Neutrophil (primary cell): ENCODE results near the gene AKAP3.

Source experiments
- H3K27ac ChIP-seq: fragments of 200-600 bp; sonication (generic); 2 replicates; pipeline ENCODE4 v1.5.1; 2016; ENCODE audit warnings: mild to moderate bottlenecking, moderate library complexity
- H3K27me3 ChIP-seq: fragments of 200-600 bp; sonication (generic); 2 replicates; pipeline ENCODE4 v1.6.0; 2016; ENCODE audit warnings: mild to moderate bottlenecking
- H3K36me3 ChIP-seq: fragments of 200-600 bp; sonication (generic); 2 replicates; pipeline ENCODE4 v1.5.1; 2017
- H3K4me1 ChIP-seq, 2 experiments: fragments of 200-600 bp in 1 of 2; sonication (generic) in 1 of 2; 1 replicate in 1 of 2; 2 replicates in 1 of 2; pipeline versions ENCODE4 v1.5.1 to v1.6.1; 2013 to 2016; ENCODE audit warnings: low read depth in 1 of 2, low read length in 1 of 2, mild to moderate bottlenecking in 1 of 2, moderate library complexity in 1 of 2; ENCODE audit not compliant: control insufficient read depth in 1 of 2, insufficient read depth in 1 of 2
- H3K4me3 ChIP-seq, 2 experiments: fragments of 200-600 bp in 1 of 2; sonication (generic) in 1 of 2; 1 replicate in 1 of 2; 2 replicates in 1 of 2; pipeline ENCODE4 v1.5.1; 2013 to 2016; ENCODE audit warnings: low read depth in 1 of 2, low read length in 1 of 2, mild to moderate bottlenecking in 1 of 2, moderate library complexity in 1 of 2
- H3K9me3 ChIP-seq: fragments of 200-600 bp; sonication (generic); 2 replicates; pipeline ENCODE4 v1.5.1; 2016
- CTCF ChIP-seq: fragments of 200-600 bp; sonication (generic); IDR thresholded peaks from 2 replicates; pipeline ENCODE4 v1.5.1; 2016; ENCODE audit warnings: antibody characterized with exemption

Gene AKAP3

GRCh38 chr12:4604684-4605193 lies 44.1 kb downstream of the AKAP3 start:
- H3K4me1 ChIP-seq, result peaks cover 11 to 15% of the 10 kb centered on the region in 2 experiments
- H3K4me3 ChIP-seq, result peak overlapping the region; percentile 70 to 77
- TF ChIP-seq CTCF, result peak; percentile 93
- no peaks in the 10 kb centered on the region for H3K9me3 ChIP-seq
- peak overlapping the region; percentile 37 for H3K27ac ChIP-seq
- H3K27me3 ChIP-seq, result no peaks in the 10 kb centered on the region
- peaks cover 39% of the 10 kb centered on the region for H3K36me3 ChIP-seq

- no peak overlapping the region for H3K27ac ChIP-seq
- H3K27me3 ChIP-seq, result no peaks in the 10 kb centered on the region
- no peak overlapping the region for H3K4me3 ChIP-seq
- peaks cover 41% of the 10 kb centered on the region for H3K36me3 ChIP-seq
- H3K9me3 ChIP-seq, result no peaks in the 10 kb centered on the region
- TF ChIP-seq CTCF, result no peak
- H3K4me1 ChIP-seq, result peaks cover 11 to 15% of the 10 kb centered on the region in 2 experiments
These were observed 44.9 kb downstream of the AKAP3 start for GRCh38 chr12:4603946-4604345.

GRCh38 chr12:4603421-4603820 lies 45.4 kb downstream of the AKAP3 start:
- H3K27me3 ChIP-seq, result no peaks in the 10 kb centered on the region
- H3K4me3 ChIP-seq, result no peak overlapping the region
- peaks cover 11 to 15% of the 10 kb centered on the region in 2 experiments for H3K4me1 ChIP-seq
- no peak overlapping the region for H3K27ac ChIP-seq
- peaks cover 40% of the 10 kb centered on the region for H3K36me3 ChIP-seq
- no peaks in the 10 kb centered on the region for H3K9me3 ChIP-seq
- TF ChIP-seq CTCF, result no peak

GRCh38 chr12:4595881-4596280 lies 53.0 kb downstream of the AKAP3 start:
- Histone ChIP-seq H3K27ac (no peak overlapping the region), H3K36me3 (peaks cover 20% of the 10 kb centered on the region), H3K27me3 (no peaks in the 10 kb centered on the region), H3K9me3 (no peaks in the 10 kb centered on the region), H3K4me1 (peaks cover 20 to 27% of the 10 kb centered on the region in 2 experiments), H3K4me3 (no peak overlapping the region)
- TF ChIP-seq CTCF, result no peak

- Histone ChIP-seq H3K4me1 (peaks cover 44 to 48% of the 10 kb centered on the region in 2 experiments), H3K4me3 (peak overlapping the region in 1 of 2 experiments; percentile 51), H3K9me3 (no peaks in the 10 kb centered on the region), H3K27me3 (no peaks in the 10 kb centered on the region), H3K36me3 (no peaks in the 10 kb centered on the region), H3K27ac (no peak overlapping the region)
- no peak for TF ChIP-seq CTCF
These were observed 57.6 kb downstream of the AKAP3 start for GRCh38 chr12:4591180-4591687.
